Thyroid gland (tissue), 4 donors: ENCODE measurements around the gene ENAH. TPM values are rescaled to one million over a fixed set of nuclear protein-coding genes. Genes with fewer than 3 reads are reported as not detected.
"Not testable (repeated sequence)": the region's sequence is repeated elsewhere in the genome, so short reads cannot be mapped to it uniquely, and the experiment has no call there.

Experiments used
- DNase-seq, 2 donors: peaks; one replicate each; pipeline ENCODE4 v3.0.0-alpha.2; 2019
- H3K27ac ChIP-seq, 3 donors: fragments of 200-600 bp; sonication (generic); 1 replicate in 2 of 3; 2 replicates in 1 of 3; pipeline ENCODE4 v1.5.1; 2016 to 2019; ENCODE audit warnings: mild to moderate bottlenecking in 1 of 3, moderate library complexity in 1 of 3
- H3K27me3 ChIP-seq: fragments of 200-600 bp; sonication (generic); one replicate; pipeline ENCODE4 v1.5.1; 2019
- H3K36me3 ChIP-seq, 2 donors: fragments of 200-600 bp; sonication (generic); one replicate each; pipeline ENCODE4 v1.5.1; 2016 to 2019
- H3K4me1 ChIP-seq, 2 donors: fragments of 200-600 bp; sonication (generic); one replicate each; pipeline ENCODE4 v1.5.1; 2017 to 2019
- H3K4me3 ChIP-seq, 3 donors: fragments of 200-600 bp; sonication (generic); replicated peaks in 1 of 3; 1 replicate in 2 of 3; 2 replicates in 1 of 3; pipeline ENCODE4 v1.5.1; 2016; ENCODE audit warnings: mild to moderate bottlenecking in 1 of 3
- H3K9me3 ChIP-seq: fragments of 200-600 bp; sonication (generic); one replicate; pipeline ENCODE4 v1.5.1; 2017
- CTCF ChIP-seq, 6 experiments: fragments of 200-600 bp in 3 of 6; fragments of 450-650 bp in 3 of 6; sonication (generic) in 3 of 6; IDR thresholded peaks; one replicate each; pipeline ENCODE4 v1.5.1; 2016 to 2019; ENCODE audit warnings: antibody characterized with exemption in 6 of 6, mild to moderate bottlenecking in 2 of 6, inconsistent platforms in 1 of 6, moderate library complexity in 1 of 6
- POLR2A ChIP-seq, 2 donors: fragments of 450-650 bp; IDR thresholded peaks; one replicate each; pipeline ENCODE4 v1.6.1; 2017; ENCODE audit warnings: antibody characterized with exemption in 2 of 2, mild to moderate bottlenecking in 2 of 2, moderate library complexity in 1 of 2
- whole genome bisulfite sequencing, 2 donors: methylation state at CpG; one replicate each; pipeline ENCODE4 v1.1.5; 2017; 5-methylcytosine and 5-hydroxymethylcytosine counted together
- intact Hi-C: fragments of 100-400 bp; cut with DNase I; formaldehyde crosslinking; loops from one replicate; pipeline ENCODE4 v1.15.1; 2023
- total RNA-seq, 4 donors: library from RNA; depleted of rRNA; stranded (reverse); fragments of >200 nt; gene quantifications; one replicate each; pipeline ENCODE4 v1.2.3, GENCODE V29; 2016

The ENAH gene
- total RNA-seq, 4 donors from 2014 or later, result 24.5 to 31.4 (median 28.5) TPM

GRCh38 chr1:225476538-225476988, 176.4 kb downstream of the ENAH start:
- H3K4me1 ChIP-seq, result peaks cover 0 to 3% of the 10 kb centered on the region in 2 donors
- no peak overlapping the region for H3K4me3 ChIP-seq
- H3K27ac ChIP-seq, result no peak overlapping the region

GRCh38 chr1:225476100-225476511, 176.8 kb downstream of the ENAH start:
- H3K27ac ChIP-seq, result no peak overlapping the region
- H3K4me1 ChIP-seq, result peaks cover 0 to 3% of the 10 kb centered on the region in 2 donors
- H3K4me3 ChIP-seq, result no peak overlapping the region
- H3K27me3 ChIP-seq, result no peaks in the 10 kb centered on the region
- H3K36me3 ChIP-seq, result no peaks in the 10 kb centered on the region
- DNase-seq, result no peak
- WGBS, 2 donors, result 84 to 86% methylated on average over 7 of the region's 7 CpGs
- no peak for TF ChIP-seq CTCF (IDR thresholded peaks at IDR 0.05)
- no peak for TF ChIP-seq POLR2A (IDR thresholded peaks at IDR 0.05)
- H3K9me3 ChIP-seq, result no peaks in the 10 kb centered on the region
- intact Hi-C loops, result loop anchor here (5.0 to 10.0 kb wide), 2 partner anchors 296 to 369 kb away; no protein-coding TSS in a partner anchor

More at GRCh38 chr1:225476538-225476988, 176.4 kb downstream of the ENAH start:
- 86 to 87% methylated on average over 5 of the region's 5 CpGs for WGBS, 2 donors
- H3K36me3 ChIP-seq, result no peaks in the 10 kb centered on the region
- no peak for DNase-seq
- H3K27me3 ChIP-seq, result no peaks in the 10 kb centered on the region
- TF ChIP-seq POLR2A (IDR thresholded peaks at IDR 0.05) (no peak), CTCF (IDR thresholded peaks at IDR 0.05) (no peak)
- no peaks in the 10 kb centered on the region for H3K9me3 ChIP-seq
- intact Hi-C loops, result loop anchor here (5.0 to 10.0 kb wide), 2 partner anchors 296 to 368 kb away; no protein-coding TSS in a partner anchor

- WGBS, 2 donors, result 36 to 46% methylated on average over 32 to 34 of the region's 50 CpGs
- no peak for TF ChIP-seq POLR2A (IDR thresholded peaks at IDR 0.05)
- TF ChIP-seq CTCF (IDR thresholded peaks at IDR 0.05), result peak; percentile 99 to 100 (median 100)
- intact Hi-C loops, result loop anchor here (2.0 to 10.0 kb wide), 4 partner anchors 297 to 500 kb away; no protein-coding TSS in a partner anchor
Measured at GRCh38 chr1:225474986-225475820, 177.7 kb downstream of the ENAH start.

GRCh38 chr1:225474439-225474985, 178.4 kb downstream of the ENAH start:
- no peak overlapping the region for H3K4me3 ChIP-seq
- H3K36me3 ChIP-seq, result no peaks in the 10 kb centered on the region
- peaks cover 0 to 3% of the 10 kb centered on the region in 2 donors for H3K4me1 ChIP-seq
- intact Hi-C loops, result loop anchor here (2.0 to 10.0 kb wide), 3 partner anchors 370 to 500 kb away; no protein-coding TSS in a partner anchor
- H3K9me3 ChIP-seq, result no peaks in the 10 kb centered on the region
- WGBS, 2 donors, result 40 to 54% methylated on average over 12 to 13 of the region's 13 CpGs
- no peak overlapping the region for H3K27ac ChIP-seq
- H3K27me3 ChIP-seq, result no peaks in the 10 kb centered on the region
- no peak for TF ChIP-seq POLR2A (IDR thresholded peaks at IDR 0.05)
- TF ChIP-seq CTCF (IDR thresholded peaks at IDR 0.05), result no peak
- DNase-seq, result no peak

More at GRCh38 chr1:225474986-225475820, 177.7 kb downstream of the ENAH start:
- Histone ChIP-seq H3K36me3 (no peaks in the 10 kb centered on the region), H3K27me3 (no peaks in the 10 kb centered on the region), H3K4me1 (peaks cover 0 to 3% of the 10 kb centered on the region in 2 donors), H3K4me3 (no peak overlapping the region), H3K9me3 (no peaks in the 10 kb centered on the region), H3K27ac (no peak overlapping the region)
- peak; percentile 54 to 58 for DNase-seq

- H3K27ac ChIP-seq, H3K4me3 ChIP-seq: not testable (repeated sequence)
- intact Hi-C loops, result loop anchor here (2.0 to 10.0 kb wide), 3 partner anchors 371 to 501 kb away; no protein-coding TSS in a partner anchor
Measured at GRCh38 chr1:225473676-225474438, 179.1 kb downstream of the ENAH start.

GRCh38 chr1:225473266-225473665, 179.7 kb downstream of the ENAH start:
- H3K4me3 ChIP-seq, H3K9me3 ChIP-seq, H3K36me3 ChIP-seq, H3K4me1 ChIP-seq, DNase-seq, H3K27me3 ChIP-seq, H3K27ac ChIP-seq: not testable (repeated sequence)
- WGBS, 2 donors, result 80 to 83% methylated on average over 8 of the region's 8 CpGs
- intact Hi-C loops, result loop anchor here (10.0 kb wide), 1 partner anchor 372 kb away; no protein-coding TSS in a partner anchor

More at GRCh38 chr1:225473676-225474438, 179.1 kb downstream of the ENAH start:
- WGBS, 2 donors, result 94 to 95% methylated on average over 17 to 26 of the region's 26 CpGs
- H3K9me3 ChIP-seq, H3K4me1 ChIP-seq, DNase-seq, H3K36me3 ChIP-seq, H3K27me3 ChIP-seq: not testable (repeated sequence)
